Measurements from ENCODE around the gene MBD6. TPM values are rescaled to one million over a fixed set of nuclear protein-coding genes. Genes with fewer than 3 reads are reported as not detected.

The MBD6 gene
- total RNA-seq, 2 experiments from 2014 or later, result 23.9 to 110 TPM

- H3K79me2 ChIP-seq (ENCODE audit: insufficient read depth, low read depth, low read length), result 0 out of 2 replicates have a peak, but pooled peaks cover 3% of the 10 kb centered on the region
- BruUV-seq (replicated peaks), result no TSS peak
- no peak overlapping the region for H2AFZ ChIP-seq (ENCODE audit: low read length)
- H3K4me3 ChIP-seq (ENCODE audit: low read depth, low read length, poor library complexity, severe bottlenecking), result no peak overlapping the region
- TF ChIP-seq CTCF (conservative IDR thresholded peaks at IDR 0.05; ENCODE audit: low read length), result no peak
- no peak for TF ChIP-seq EZH2phosphoT487 (IDR thresholded peaks at IDR 0.05; ENCODE audit: borderline replicate concordance, low read depth, low read length)
- H3K9me3 ChIP-seq (ENCODE audit: low read length), result no peaks in the 10 kb centered on the region
- ChIA-PET POLR2A (interaction anchor here (0.7 to 1.1 kb wide), 2 partner anchors 9 to 13 kb away, joined by 3 to 4 read pairs; no protein-coding TSS in a partner anchor), CTCF (ENCODE audit: unreplicated experiment) (no interaction called here)
- no peaks in the 10 kb centered on the region for H4K20me1 ChIP-seq (ENCODE audit: insufficient read depth, low read length)
- intact Hi-C loops (cut with micrococcal nuclease; ENCODE audit: unreplicated experiment), result no loop called here
- H3K9me2 ChIP-seq (ENCODE audit: insufficient read depth, low read length), result no peaks in the 10 kb centered on the region
- H3K4me1 ChIP-seq (ENCODE audit: insufficient read depth, low read length, poor library complexity, severe bottlenecking), result no peaks in the 10 kb centered on the region
- no peak overlapping the region for H3K27ac ChIP-seq (ENCODE audit: low read depth, low read length, poor library complexity, severe bottlenecking)
- H3K36me3 ChIP-seq (ENCODE audit: insufficient read depth, low read length), result peaks cover 82% of the 10 kb centered on the region
- DNase-seq (ENCODE audit: low spot score), result no peak
- H3K4me2 ChIP-seq (ENCODE audit: low read length), result no peak overlapping the region
These were observed 25.1 kb upstream of the MBD6 start for GRCh38 chr12:57497223-57498131.

GRCh38 chr12:57498132-57498502 is 24.5 kb upstream of the MBD6 start:
- POLR2A ChIA-PET, result no interaction called here
- H3K9me2 ChIP-seq (ENCODE audit: insufficient read depth, low read length), result no peaks in the 10 kb centered on the region

More at GRCh38 chr12:57498132-57498502, 24.5 kb upstream of the MBD6 start:
- H3K27ac ChIP-seq (ENCODE audit: low read depth, low read length, poor library complexity, severe bottlenecking), result no peak overlapping the region
- CTCF ChIA-PET (ENCODE audit: unreplicated experiment), result no interaction called here
- no peak for DNase-seq (ENCODE audit: low spot score)
- peaks cover 82% of the 10 kb centered on the region for H3K36me3 ChIP-seq (ENCODE audit: insufficient read depth, low read length)
- no peaks in the 10 kb centered on the region for H3K4me1 ChIP-seq (ENCODE audit: insufficient read depth, low read length, poor library complexity, severe bottlenecking)
- H3K4me3 ChIP-seq (ENCODE audit: low read depth, low read length, poor library complexity, severe bottlenecking), result no peak overlapping the region
- H3K79me2 ChIP-seq (ENCODE audit: insufficient read depth, low read depth, low read length), result no peaks in the 10 kb centered on the region
- no peaks in the 10 kb centered on the region for H3K9me3 ChIP-seq (ENCODE audit: low read length)
- no peaks in the 10 kb centered on the region for H4K20me1 ChIP-seq (ENCODE audit: insufficient read depth, low read length)
- intact Hi-C loops (cut with micrococcal nuclease; ENCODE audit: unreplicated experiment), result no loop called here
- H3K4me2 ChIP-seq (ENCODE audit: low read length), result no peak overlapping the region
- TF ChIP-seq EZH2phosphoT487 (IDR thresholded peaks at IDR 0.05; ENCODE audit: borderline replicate concordance, low read depth, low read length) (no peak), CTCF (conservative IDR thresholded peaks at IDR 0.05; ENCODE audit: low read length) (no peak)
- H2AFZ ChIP-seq (ENCODE audit: low read length), result no peak overlapping the region
- no TSS peak for BruUV-seq (replicated peaks)

All from OCI-LY7 (cell line).